ENCODE results near the gene HECTD4. TPM values are rescaled to one million over a fixed set of nuclear protein-coding genes. Genes with fewer than 3 reads are reported as not detected.
A peak's percentile ranks its signal among the peaks of the same experiment; 100 is the strongest.

The HECTD4 gene
- total and polyA plus RNA-seq, 12 donors = 3.0 to 33.7 (median 23.9) TPM

DNA sequence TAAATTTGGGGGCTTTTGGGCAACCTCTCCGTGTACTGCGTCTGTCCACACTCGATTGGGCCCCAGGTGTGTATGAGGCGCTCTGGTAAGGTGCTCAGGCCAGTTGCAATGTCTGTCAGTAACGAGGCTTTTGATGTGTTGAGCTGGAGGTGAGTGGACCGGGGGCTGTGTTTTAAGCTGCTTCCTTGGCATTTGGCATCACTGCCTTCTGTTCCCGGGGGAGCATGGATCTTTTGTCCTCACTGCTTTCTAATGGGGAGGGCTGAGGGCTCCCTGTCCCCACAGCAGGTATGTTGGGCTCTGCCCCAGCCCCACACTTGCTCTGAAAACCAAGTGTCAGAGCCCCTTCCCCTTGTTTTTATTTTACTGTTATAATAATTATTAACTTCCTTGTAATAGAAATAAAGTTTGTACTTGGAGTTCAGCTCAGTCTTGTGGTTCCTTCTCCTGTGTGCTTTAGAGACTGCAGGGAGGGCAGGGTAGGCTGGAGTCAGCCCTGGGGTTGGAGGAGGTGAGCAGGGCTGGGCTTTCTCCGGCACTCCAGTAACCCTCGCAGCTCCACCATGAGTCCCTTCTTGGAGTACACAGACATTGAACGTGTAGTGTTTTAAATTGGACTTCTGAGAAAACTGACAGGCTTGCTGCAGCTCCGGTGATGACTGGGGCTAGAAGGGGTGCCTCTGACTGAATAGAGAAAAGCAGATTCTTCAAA lies 228.9 kb downstream of the HECTD4 start:
- intact Hi-C loops (cut with DNase I) = no loop called here
- ATAC-seq (peak in 1 of 8 donors; percentile 40), DNase-seq (no peak)
- 87 to 88% methylated on average over 11 of the region's 11 CpGs for WGBS, 2 donors
- no peaks in the 10 kb centered on the region for H3K4me1 ChIP-seq
- no peak overlapping the region for H3K4me3 ChIP-seq
- no peaks in the 10 kb centered on the region for H3K27me3 ChIP-seq
- peaks cover 3 to 98% (median 54%) of the 10 kb centered on the region in 9 donors for H3K36me3 ChIP-seq
- peaks cover 0 to 22% (median 0%) of the 10 kb centered on the region in 11 donors for H3K9me3 ChIP-seq
- TF ChIP-seq, protein P1, sequence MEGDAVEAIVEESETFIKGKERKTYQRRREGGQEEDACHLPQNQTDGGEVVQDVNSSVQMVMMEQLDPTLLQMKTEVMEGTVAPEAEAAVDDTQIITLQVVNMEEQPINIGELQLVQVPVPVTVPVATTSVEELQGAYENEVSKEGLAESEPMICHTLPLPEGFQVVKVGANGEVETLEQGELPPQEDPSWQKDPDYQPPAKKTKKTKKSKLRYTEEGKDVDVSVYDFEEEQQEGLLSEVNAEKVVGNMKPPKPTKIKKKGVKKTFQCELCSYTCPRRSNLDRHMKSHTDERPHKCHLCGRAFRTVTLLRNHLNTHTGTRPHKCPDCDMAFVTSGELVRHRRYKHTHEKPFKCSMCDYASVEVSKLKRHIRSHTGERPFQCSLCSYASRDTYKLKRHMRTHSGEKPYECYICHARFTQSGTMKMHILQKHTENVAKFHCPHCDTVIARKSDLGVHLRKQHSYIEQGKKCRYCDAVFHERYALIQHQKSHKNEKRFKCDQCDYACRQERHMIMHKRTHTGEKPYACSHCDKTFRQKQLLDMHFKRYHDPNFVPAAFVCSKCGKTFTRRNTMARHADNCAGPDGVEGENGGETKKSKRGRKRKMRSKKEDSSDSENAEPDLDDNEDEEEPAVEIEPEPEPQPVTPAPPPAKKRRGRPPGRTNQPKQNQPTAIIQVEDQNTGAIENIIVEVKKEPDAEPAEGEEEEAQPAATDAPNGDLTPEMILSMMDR (IDR thresholded peaks at IDR 0.05) = no peak
- H3K27ac ChIP-seq = no peak overlapping the region

DNA sequence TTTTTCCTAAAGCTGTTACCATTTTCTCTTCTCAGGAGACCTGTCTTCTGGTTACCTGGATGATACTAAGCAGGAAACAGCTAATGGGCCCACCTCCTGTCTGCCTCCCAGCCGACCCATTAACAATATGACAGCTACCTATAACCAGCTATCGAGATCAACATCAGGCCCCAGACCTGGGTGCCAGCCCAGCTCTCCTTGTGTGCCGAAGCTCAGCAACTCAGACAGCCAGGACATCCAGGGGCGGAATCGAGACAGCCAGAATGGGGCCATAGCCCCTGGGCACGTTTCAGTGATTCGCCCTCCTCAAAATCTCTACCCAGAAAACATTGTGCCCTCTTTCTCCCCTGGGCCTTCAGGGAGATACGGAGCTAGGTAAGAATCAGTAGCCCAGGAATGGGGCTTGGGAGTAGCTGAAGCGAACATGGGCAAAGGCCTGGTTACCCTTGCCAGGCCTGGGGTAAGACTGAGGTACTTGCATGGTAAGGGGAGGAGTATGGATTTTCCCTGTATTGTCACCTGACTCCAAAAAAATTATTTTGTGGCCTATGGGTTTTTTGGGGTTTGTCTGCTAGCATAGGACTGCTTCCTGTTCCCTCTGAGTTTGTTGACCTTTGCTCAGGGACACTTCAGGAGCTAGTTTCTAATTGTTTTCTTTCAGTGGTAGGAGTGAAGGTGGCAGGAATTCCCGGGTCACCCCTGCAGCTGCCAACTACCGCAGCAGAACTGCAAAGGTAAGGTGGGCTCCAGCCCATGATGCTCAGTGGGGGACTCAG lies 230.3 kb downstream of the HECTD4 start:
- no peak overlapping the region for H3K4me3 ChIP-seq
- H3K4me1 ChIP-seq = peaks cover 0 to 3% (median 0%) of the 10 kb centered on the region in 9 donors
- ATAC-seq = peak in 1 of 8 donors; percentile 19
- no peak overlapping the region for H3K27ac ChIP-seq
- H3K36me3 ChIP-seq = peaks cover 3 to 98% (median 64%) of the 10 kb centered on the region in 9 donors
- WGBS, 2 donors = 95 to 96% methylated on average over 11 of the region's 11 CpGs
- no peak for DNase-seq
- no peaks in the 10 kb centered on the region for H3K27me3 ChIP-seq
- intact Hi-C loops (cut with DNase I) = no loop called here
- peaks cover 0 to 14% (median 0%) of the 10 kb centered on the region in 11 donors for H3K9me3 ChIP-seq
- TF ChIP-seq, protein P1 (IDR thresholded peaks at IDR 0.05) = no peak

DNA sequence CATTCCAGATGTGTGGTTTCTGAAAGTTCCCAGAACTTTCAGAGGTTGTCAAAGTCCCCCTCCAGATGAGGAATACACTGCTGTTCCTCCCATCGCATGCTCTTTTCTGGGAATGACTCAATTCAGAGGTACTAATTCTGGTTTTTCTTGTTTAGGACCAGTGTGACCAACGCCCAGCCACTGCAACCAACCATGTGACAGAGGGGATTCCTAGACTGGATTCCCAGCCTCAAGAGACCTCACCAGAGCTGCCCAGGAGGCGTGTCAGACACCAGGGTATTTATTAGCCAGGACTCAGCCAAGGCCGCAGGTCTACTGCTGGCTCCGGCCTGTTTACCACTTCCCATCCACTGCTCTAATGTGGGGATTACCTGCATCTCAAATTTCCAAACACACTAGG lies 232.6 kb downstream of the HECTD4 start:
- intact Hi-C loops (cut with DNase I) = loop anchor here in 1 of 10 donors (10.0 kb wide), 2 partner anchors 75 to 85 kb away; no protein-coding TSS in a partner anchor
- Histone ChIP-seq H3K27me3 (no peaks in the 10 kb centered on the region), H3K4me1 (peaks cover 0 to 4% (median 0%) of the 10 kb centered on the region in 9 donors), H3K27ac (no peak overlapping the region), H3K9me3 (no peaks in the 10 kb centered on the region), H3K36me3 (peaks cover 3 to 100% (median 84%) of the 10 kb centered on the region in 9 donors), H3K4me3 (no peak overlapping the region)
- no peak for ATAC-seq
- no peak for DNase-seq
- 96% methylated on average over 5 of the region's 5 CpGs for WGBS, 2 donors
- TF ChIP-seq, protein P1 (IDR thresholded peaks at IDR 0.05) = no peak

DNA sequence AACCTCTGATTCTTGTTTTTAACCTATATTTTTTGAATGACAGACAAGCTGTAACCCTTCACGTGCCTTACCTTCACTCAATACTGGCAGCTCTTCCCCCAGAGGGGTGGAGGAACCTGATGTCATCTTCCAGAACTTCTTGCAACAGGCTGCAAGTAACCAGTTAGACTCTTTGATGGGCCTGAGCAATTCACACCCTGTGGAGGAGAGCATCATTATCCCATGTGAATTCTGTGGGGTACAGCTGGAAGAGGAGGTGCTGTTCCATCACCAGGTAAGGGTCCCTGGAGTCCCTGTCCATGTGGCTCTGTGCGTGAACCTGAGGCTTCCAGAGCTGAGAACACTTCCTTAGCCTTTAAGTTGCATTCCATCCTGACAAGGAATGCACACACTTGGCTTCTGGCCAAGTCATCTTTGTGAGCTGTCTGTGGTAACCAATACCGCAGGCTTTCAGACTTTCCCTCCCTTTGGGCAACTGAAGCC lies 234.2 kb downstream of the HECTD4 start:
- TF ChIP-seq, protein P1 (IDR thresholded peaks at IDR 0.05) = no peak
- no peaks in the 10 kb centered on the region for H3K27me3 ChIP-seq
- intact Hi-C loops (cut with DNase I) = loop anchor here in 1 of 10 donors (10.0 kb wide), 2 partner anchors 73 to 87 kb away; no protein-coding TSS in a partner anchor
- WGBS, 2 donors = 76 to 77% methylated on average over 3 of the region's 3 CpGs
- H3K9me3 ChIP-seq = no peaks in the 10 kb centered on the region
- no peak for ATAC-seq
- peaks cover 4 to 100% (median 94%) of the 10 kb centered on the region in 9 donors for H3K36me3 ChIP-seq
- peaks cover 0 to 4% (median 0%) of the 10 kb centered on the region in 9 donors for H3K4me1 ChIP-seq
- no peak overlapping the region for H3K27ac ChIP-seq
- H3K4me3 ChIP-seq = no peak overlapping the region
- no peak for DNase-seq

Data from heart right ventricle (tissue), 16 donors.